IPS-11a (cell line): Measurements from ENCODE around the gene DDX27.
"Not testable (repeated sequence)": the region's sequence is repeated elsewhere in the genome, so short reads cannot be mapped to it uniquely, and the experiment has no call there.

ENCODE experiments used
- H3K4me3 ChIP-seq: one replicate; pipeline ENCODE4 v1.5.1; 2013; ENCODE audit warnings: low read depth, low read length, control low read depth

DDX27 gene

GRCh38 chr20:49219091-49219923 lies at the start of gene DDX27:
Gene DDX27, plus strand, starts transcription at chr20:49219416. Its CDS starts 33 bp downstream, at chr20:49219449.
- H3K4me3 ChIP-seq = peak within 1 kb of the TSS; percentile 84

GRCh38 chr20:49169547-49169946 lies 49.7 kb upstream of the DDX27 start:
- no peak overlapping the region for H3K4me3 ChIP-seq

GRCh38 chr20:49170714-49171113 lies 48.5 kb upstream of the DDX27 start:
- no peak overlapping the region for H3K4me3 ChIP-seq

GRCh38 chr20:49171909-49172308 lies 47.3 kb upstream of the DDX27 start:
- no peak overlapping the region for H3K4me3 ChIP-seq

GRCh38 chr20:49172413-49172812 lies 46.8 kb upstream of the DDX27 start:
- H3K4me3 ChIP-seq = no peak overlapping the region

- H3K4me3 ChIP-seq = no peak overlapping the region
Observed at GRCh38 chr20:49174183-49174582, 45.0 kb upstream of the DDX27 start.

- no peak overlapping the region for H3K4me3 ChIP-seq
Observed at GRCh38 chr20:49179368-49180277, 39.6 kb upstream of the DDX27 start.

GRCh38 chr20:49181265-49181877 lies 37.8 kb upstream of the DDX27 start:
- no peak overlapping the region for H3K4me3 ChIP-seq

- H3K4me3 ChIP-seq = no peak overlapping the region
Observed at GRCh38 chr20:49183444-49183843, 35.8 kb upstream of the DDX27 start.

GRCh38 chr20:49184084-49184501 lies 35.1 kb upstream of the DDX27 start:
- not testable (repeated sequence) for H3K4me3 ChIP-seq

- no peak overlapping the region for H3K4me3 ChIP-seq
Observed at GRCh38 chr20:49184691-49185070, 34.5 kb upstream of the DDX27 start.

- no peak overlapping the region for H3K4me3 ChIP-seq
Observed at GRCh38 chr20:49185071-49185761, 34.0 kb upstream of the DDX27 start.

GRCh38 chr20:49186535-49187329 lies 32.5 kb upstream of the DDX27 start:
- H3K4me3 ChIP-seq = peak overlapping the region; percentile 96

- peak overlapping the region; percentile 96 for H3K4me3 ChIP-seq
Observed at GRCh38 chr20:49187330-49187850, 31.8 kb upstream of the DDX27 start.

- H3K4me3 ChIP-seq = peak within 1 kb of the TSS; percentile 96
Observed at GRCh38 chr20:49187851-49188641, 31.2 kb upstream of the DDX27 start, which contains the start of gene STAU1. Gene STAU1, minus strand, starts transcription at chr20:49188334. Its CDS starts 22,133 bp downstream, at chr20:49166201.

GRCh38 chr20:49192944-49193518 lies 26.2 kb upstream of the DDX27 start:
- not testable (repeated sequence) for H3K4me3 ChIP-seq

- no peak overlapping the region for H3K4me3 ChIP-seq
Observed at GRCh38 chr20:49199729-49200293, 19.4 kb upstream of the DDX27 start.

- H3K4me3 ChIP-seq = no peak overlapping the region
Observed at GRCh38 chr20:49203011-49203410, 16.2 kb upstream of the DDX27 start.
